ENCODE data around the gene VWA5B2. TPM values are rescaled to one million over a fixed set of nuclear protein-coding genes. Genes with fewer than 3 reads are reported as not detected.

The VWA5B2 gene
- total and polyA plus RNA-seq, 9 of the 15 experiments (the other 6 are each of a cell fraction or from before 2014, with no cell fraction given), result 0.04 TPM; not detected in 8

GRCh38 chr3:184185461-184186183 is 43.8 kb upstream of the VWA5B2 start (continued):
- TF ChIP-seq, protein P1, sequence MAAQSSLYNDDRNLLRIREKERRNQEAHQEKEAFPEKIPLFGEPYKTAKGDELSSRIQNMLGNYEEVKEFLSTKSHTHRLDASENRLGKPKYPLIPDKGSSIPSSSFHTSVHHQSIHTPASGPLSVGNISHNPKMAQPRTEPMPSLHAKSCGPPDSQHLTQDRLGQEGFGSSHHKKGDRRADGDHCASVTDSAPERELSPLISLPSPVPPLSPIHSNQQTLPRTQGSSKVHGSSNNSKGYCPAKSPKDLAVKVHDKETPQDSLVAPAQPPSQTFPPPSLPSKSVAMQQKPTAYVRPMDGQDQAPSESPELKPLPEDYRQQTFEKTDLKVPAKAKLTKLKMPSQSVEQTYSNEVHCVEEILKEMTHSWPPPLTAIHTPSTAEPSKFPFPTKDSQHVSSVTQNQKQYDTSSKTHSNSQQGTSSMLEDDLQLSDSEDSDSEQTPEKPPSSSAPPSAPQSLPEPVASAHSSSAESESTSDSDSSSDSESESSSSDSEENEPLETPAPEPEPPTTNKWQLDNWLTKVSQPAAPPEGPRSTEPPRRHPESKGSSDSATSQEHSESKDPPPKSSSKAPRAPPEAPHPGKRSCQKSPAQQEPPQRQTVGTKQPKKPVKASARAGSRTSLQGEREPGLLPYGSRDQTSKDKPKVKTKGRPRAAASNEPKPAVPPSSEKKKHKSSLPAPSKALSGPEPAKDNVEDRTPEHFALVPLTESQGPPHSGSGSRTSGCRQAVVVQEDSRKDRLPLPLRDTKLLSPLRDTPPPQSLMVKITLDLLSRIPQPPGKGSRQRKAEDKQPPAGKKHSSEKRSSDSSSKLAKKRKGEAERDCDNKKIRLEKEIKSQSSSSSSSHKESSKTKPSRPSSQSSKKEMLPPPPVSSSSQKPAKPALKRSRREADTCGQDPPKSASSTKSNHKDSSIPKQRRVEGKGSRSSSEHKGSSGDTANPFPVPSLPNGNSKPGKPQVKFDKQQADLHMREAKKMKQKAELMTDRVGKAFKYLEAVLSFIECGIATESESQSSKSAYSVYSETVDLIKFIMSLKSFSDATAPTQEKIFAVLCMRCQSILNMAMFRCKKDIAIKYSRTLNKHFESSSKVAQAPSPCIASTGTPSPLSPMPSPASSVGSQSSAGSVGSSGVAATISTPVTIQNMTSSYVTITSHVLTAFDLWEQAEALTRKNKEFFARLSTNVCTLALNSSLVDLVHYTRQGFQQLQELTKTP (IDR thresholded peaks at IDR 0.05; ENCODE audit: low read depth in 1 of 2, partially characterized antibody in 2 of 2), result peak in 1 of 2 experiments; percentile 92
- TF ChIP-seq ZNF830 (CRISPR knock-in tag; IDR thresholded peaks at IDR 0.05) (0 out of 2 replicates have a peak, but pooled peaks have one; percentile 50), ZBTB5 (IDR thresholded peaks at IDR 0.05) (no peak), SAP30 (IDR thresholded peaks at IDR 0.05; ENCODE audit: borderline replicate concordance, insufficient read depth, low read depth, low read length, poor library complexity, severe bottlenecking) (no peak), JUN (IDR thresholded peaks at IDR 0.05; ENCODE audit: borderline replicate concordance, low read depth, low read length) (peak; percentile 55; the same call in 1 of the 2 replicates), JUN (CRISPR knock-in tag; IDR thresholded peaks at IDR 0.05; ENCODE audit: borderline replicate concordance) (no peak), ETS1 (conservative IDR thresholded peaks at IDR 0.05; ENCODE audit: control insufficient read depth, low read depth, low read length) (peak; percentile 78), DPF2 (IDR thresholded peaks at IDR 0.05) (peak; percentile 82), OTX1 (CRISPR knock-in tag; IDR thresholded peaks at IDR 0.05) (0 out of 2 replicates have a peak, but pooled peaks have one; percentile 49), ERF (CRISPR knock-in tag; IDR thresholded peaks at IDR 0.05) (peak; percentile 87; the same call in 1 of the 2 replicates), RBM25 (IDR thresholded peaks at IDR 0.05; ENCODE audit: low read depth, low read length, severe bottlenecking) (no peak), NR2C2 (CRISPR knock-in tag; IDR thresholded peaks at IDR 0.05) (no peak), NR2C2 (tag; IDR thresholded peaks at IDR 0.05) (peak; percentile 88), ZNF764 (CRISPR knock-in tag; IDR thresholded peaks at IDR 0.05; ENCODE audit: low read depth) (no peak)
- TF ChIP-seq, protein P2, sequence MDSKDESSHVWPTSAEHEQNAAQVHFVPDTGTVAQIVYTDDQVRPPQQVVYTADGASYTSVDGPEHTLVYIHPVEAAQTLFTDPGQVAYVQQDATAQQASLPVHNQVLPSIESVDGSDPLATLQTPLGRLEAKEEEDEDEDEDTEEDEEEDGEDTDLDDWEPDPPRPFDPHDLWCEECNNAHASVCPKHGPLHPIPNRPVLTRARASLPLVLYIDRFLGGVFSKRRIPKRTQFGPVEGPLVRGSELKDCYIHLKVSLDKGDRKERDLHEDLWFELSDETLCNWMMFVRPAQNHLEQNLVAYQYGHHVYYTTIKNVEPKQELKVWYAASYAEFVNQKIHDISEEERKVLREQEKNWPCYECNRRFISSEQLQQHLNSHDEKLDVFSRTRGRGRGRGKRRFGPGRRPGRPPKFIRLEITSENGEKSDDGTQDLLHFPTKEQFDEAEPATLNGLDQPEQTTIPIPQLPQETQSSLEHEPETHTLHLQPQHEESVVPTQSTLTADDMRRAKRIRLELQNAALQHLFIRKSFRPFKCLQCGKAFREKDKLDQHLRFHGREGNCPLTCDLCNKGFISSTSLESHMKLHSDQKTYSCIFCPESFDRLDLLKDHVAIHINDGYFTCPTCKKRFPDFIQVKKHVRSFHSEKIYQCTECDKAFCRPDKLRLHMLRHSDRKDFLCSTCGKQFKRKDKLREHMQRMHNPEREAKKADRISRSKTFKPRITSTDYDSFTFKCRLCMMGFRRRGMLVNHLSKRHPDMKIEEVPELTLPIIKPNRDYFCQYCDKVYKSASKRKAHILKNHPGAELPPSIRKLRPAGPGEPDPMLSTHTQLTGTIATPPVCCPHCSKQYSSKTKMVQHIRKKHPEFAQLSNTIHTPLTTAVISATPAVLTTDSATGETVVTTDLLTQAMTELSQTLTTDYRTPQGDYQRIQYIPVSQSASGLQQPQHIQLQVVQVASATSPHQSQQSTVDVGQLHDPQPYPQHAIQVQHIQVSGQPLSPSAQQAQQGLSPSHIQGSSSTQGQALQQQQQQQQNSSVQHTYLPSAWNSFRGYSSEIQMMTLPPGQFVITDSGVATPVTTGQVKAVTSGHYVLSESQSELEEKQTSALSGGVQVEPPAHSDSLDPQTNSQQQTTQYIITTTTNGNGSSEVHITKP (IDR thresholded peaks at IDR 0.05; ENCODE audit: partially characterized antibody), result peak; percentile 81

Data from K562 (cell line).